GM21529 (cell line): Measurements from ENCODE around the gene NEAT1.
"Not testable (repeated sequence)": the region's sequence is repeated elsewhere in the genome, so short reads cannot be mapped to it uniquely, and the experiment has no call there.

ENCODE experiments used
- ATAC-seq: cut with Tn5 transposase; IDR thresholded peaks from one replicate; pipeline ENCODE4 v1.9.1; 2021; ENCODE audit not compliant: unreplicated experiment

Gene NEAT1

DNA sequence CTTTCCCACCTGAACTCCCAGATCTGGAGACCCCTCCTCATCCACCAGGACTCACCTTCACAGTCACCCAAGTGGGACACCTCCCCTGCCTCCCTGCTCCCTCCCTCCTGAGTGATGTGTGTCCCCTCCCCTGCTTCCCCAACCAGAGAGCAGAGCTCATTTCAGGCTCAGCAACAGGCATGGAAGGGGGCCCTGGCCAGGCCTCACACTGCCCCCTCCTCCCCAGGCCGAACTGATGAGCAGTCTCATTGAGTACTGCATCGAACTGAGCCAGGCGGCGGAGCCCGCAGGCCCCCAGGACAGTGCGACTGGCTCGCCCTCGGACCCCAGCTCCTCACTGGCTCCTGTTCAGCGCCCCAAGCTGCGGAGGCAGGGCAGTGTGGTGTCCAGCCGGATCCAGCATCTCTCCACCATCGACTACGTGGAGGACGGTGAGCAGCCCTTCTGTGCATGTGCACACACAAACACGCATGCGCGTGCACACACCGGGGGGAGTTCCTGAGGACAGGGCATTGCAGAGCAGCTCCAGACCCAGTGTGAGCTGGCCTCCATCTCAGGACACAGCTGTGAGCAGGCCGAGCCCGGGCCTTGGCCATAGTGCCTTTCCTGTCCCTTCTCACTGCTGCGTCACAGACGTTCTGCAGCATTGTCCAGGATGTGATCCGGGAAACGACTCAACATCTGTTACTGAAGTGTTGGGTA lies 17.8 kb upstream of the NEAT1 start:
- no peak for ATAC-seq

DNA sequence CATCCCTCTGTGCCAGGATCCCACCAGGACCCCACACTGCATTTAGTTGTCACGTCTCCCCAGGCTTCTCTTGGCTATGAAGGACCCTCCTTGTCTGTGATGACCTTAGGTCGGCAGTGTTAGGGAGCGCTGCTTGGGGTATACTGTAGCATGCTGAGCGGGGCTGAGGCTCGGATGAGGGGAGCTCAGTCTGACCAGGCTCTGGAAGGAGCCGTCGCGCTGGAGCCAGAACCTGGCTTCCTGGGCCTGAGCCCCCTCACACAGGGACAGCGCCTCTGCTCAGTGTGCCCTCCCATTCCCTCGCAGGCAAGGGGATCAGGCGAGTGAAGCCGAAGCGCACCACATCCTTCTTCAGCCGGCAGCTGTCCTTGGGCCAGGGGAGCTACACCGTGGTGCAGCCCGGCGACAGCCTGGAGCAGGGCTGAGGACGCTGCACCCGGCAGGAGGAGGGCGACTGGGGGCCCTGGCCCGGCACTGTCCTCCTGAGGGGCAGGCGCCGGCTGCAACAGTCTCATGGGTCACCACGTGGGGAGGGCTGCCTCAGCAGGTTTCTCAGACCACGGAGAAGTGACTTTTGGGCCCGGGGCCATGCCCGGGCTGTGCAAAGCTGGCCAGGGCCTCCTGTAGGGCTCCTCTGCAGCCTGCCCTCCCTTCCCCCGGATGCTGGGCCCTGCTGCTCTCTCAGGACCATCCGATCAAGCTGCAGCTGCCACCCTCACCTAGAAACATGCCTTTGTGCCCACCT lies 11.5 kb upstream of the NEAT1 start:
- ATAC-seq: no peak

DNA sequence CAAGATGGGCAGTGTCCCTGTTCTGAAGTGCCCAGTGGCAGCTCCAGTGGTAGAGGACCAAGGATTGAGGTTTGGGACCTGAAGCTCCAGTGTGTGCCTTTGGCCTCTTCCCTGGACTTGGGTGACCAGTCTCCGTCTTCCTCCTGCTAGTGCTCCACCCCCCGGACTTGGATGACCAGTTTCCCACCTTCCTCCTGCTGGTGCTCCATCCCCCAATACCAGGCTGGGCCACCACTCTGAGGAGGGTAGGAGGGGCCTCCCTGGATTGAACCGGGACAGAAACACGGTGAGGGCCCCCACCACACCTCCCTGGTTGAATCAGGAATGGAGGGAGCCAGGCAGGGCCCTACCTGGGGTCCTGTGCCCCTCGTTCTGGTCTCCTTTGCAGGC lies 10.9 kb upstream of the NEAT1 start:
- ATAC-seq: no peak

DNA sequence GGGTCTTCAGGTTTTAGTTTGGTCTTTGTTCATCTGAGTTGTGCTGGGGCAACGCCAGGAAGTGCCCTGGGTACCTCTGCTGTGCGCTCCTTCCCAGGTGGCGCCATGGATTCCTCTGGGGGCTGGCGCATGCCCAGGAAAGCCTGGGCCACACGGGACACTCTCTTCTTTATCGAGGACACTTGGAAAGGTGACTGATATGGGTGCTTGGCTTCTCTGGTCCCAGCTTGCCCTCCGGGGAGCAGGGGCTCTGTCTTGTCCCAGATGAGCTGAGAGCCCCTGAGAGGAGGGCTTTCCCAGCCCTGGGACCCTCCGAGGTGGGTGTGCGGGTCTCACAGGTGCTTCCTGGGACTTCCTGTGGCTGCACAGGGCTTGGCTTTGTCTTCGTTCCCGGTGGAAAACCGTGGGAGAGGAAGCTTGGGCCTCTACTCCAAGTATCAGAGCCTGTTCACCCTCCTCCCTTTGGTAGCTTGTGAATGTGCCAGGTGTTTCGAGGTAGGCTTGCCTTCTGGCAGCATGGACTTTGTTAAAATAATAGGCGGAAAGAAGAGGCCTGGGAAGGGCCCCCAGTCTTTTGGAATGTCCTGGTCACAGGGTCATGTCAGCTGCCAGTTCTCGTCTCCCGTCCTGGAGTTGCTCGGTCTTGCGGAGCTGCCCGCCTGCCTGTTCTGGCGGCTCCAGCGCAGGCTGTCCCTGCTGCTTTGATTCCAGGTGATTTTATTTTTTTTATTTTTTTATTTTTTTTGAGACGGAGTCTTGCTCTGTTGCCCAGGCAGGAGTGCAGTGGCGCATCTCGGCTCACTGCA lies 10.1 kb upstream of the NEAT1 start:
- ATAC-seq: no peak

DNA sequence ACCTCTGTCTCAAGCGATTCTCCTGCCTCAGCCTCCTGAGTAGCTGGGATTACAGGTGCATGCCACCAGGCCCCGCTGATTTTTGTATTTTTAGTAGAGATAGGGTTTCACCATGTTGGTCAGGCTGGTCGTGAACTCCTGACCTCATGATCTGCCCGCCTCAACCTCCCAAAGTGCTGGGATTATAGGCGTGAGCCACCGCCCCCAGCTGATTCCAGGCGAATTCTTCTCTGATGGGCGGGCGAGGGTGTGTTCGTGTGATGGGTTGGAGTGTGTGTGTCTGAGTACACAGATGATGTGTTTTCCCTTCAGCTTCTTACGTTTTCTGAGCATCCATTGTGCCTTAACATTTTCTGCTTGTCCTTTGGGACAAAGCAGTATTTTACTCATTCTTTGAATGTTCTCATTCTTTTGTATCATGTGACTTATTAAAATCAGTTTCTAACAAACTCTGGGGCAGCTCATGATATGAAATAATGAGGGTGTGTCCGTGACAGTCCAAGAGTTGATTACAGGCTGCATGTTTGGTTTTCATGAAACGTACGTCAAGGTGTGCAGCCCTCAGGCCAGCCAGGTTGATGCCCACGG lies 9.4 kb upstream of the NEAT1 start:
- ATAC-seq: not testable (repeated sequence)

- no peak for ATAC-seq
Observed at GRCh38 chr11:65414776-65415498, 7.7 kb upstream of the NEAT1 start.

GRCh38 chr11:65415499-65416340 lies 6.9 kb upstream of the NEAT1 start:
- ATAC-seq: no peak

DNA sequence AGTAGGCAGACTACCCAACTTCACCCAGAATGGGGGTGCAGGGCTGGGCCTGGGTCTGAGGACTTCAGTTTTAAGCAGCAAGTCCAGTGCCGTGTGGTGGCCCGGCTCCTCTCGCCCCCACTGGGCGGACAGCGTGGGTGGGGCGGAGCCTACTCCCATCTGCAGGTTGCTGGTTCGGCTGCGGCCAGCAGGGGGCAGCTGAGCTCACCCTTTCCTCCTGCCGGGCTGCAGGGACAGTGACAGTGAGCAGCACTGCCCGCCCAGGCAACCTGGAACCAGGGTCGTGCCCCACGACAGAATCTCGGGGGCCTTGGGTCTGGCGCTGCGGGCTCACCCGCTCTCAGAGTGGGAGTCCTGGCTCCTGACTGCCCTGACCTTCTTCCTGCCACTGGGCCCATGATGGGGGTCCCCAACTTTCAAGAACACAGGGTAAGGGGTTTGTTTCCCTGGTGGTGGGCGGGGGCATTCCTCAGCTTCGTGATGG lies 6.2 kb upstream of the NEAT1 start:
- ATAC-seq: peak; percentile 25

GRCh38 chr11:65416841-65417701 lies 5.5 kb upstream of the NEAT1 start:
- no peak for ATAC-seq

DNA sequence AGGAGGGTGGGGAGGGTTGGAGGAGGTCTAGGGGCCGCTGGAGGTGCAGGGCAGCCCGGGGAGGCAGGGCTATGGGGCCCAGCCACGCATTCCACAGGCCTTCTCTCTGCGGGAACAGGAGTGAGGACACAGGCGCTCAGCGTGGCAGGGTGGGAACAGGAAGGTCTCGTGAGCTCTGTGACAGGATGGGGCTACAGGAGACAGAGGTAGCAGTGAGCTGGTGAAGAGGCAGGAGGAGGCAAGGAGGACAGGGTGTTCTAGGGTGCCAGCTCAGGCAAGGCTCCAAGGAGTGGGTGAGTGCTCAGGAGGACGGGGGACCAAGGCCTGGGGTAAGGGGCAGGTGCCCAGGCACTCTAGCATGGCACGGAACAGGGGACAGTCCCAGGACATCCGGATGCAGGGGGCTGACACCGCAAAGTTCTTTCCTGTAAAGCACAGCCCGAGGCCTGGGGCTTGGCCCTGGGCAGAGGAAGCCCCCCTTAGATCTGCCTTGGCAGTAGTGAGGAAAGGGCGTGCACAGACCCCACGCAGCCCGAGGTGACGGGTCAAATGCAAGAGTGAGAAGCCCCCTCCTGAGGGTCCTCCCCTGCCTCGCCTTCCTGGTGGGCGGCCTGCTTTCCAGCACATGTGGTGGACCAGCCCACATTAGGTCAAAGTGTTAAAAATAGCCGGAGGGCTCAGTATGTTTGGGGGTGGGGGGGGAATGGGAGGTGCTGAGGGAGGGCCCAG lies 4.7 kb upstream of the NEAT1 start:
- no peak for ATAC-seq

DNA sequence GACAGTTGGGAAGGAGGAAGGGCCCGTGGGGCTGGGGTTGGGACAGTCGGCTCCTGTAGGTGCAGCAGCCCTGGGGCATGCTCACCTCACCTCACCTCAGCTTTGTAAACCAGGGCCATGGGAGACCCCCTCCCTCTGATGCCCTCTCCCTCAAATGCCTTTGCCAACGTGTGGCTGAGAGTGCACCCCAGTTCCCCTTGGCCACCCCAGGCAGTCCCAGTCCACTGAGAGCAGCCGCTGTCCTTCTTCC lies 4.2 kb upstream of the NEAT1 start:
- ATAC-seq: peak; percentile 2

- peak; percentile 40 for ATAC-seq
Observed at GRCh38 chr11:65418681-65419459, 3.7 kb upstream of the NEAT1 start.

DNA sequence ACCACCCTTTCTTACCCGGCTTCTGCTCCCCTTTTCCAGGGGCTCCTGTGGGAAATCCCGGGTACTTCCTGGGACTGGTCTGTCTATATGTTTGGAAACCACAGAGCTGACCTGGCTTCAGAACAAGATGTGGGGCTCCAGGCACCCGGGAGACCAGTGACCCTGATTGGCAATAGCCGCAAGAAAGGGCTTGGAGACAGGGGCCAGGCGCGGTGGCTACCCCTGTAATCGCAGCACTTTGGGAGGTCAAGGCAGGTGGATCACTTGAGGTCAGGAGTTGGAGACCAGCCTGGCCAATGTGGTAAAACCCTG lies 3.2 kb upstream of the NEAT1 start:
- ATAC-seq: no peak

DNA sequence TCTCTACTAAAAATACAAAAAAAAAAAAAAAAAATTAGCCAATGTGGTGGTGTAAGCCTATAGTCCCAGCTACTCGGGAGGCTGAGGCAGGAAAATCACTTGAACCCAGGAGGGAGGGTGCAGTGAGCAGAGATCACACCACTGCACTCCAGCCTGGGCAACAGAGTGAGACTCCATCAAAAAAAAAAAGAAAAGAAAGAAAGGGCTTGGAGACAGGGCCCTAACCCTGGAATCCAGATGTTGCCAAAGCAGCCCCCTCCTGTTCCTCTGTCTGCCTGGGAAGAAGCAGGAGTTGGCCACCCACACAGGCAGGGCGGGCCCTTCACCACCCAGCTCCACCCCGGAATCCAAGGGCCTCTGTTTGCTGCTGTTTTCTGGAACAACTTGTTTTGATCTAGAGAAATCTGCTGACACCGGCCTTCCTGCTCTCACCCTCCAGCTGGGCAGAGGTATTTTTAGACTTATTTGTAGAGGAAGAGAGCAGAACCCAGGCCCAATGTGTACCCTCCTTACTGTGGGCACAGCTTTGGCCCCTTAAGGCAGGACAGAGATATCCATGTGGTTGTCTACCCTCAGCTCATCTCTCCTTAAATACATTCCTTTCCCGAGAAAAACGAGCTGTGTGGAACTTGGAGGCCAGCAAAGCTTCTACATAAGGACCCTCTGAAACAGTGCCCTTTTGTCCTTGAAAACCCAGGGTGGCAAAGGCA lies 2.7 kb upstream of the NEAT1 start:
- no peak for ATAC-seq

DNA sequence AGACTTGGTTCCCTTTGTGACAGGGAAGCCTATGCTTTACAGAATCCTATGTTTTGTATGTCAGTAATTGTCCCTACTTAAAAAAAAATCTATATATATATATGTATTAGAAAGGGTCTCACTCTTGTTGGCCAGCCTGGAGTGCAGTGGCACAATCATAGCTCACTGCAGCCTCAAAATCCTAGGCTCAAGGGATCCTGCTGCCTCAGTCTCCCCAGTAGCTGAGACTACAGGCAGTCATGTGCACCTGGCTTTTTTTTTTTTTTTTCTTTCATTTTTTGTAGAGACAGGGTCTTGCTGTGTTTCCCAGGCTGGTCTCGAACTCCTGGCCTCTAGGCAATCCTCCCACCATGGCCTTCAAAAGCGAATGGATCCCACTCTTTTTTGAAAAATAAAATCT lies 2.1 kb upstream of the NEAT1 start:
- no peak for ATAC-seq

DNA sequence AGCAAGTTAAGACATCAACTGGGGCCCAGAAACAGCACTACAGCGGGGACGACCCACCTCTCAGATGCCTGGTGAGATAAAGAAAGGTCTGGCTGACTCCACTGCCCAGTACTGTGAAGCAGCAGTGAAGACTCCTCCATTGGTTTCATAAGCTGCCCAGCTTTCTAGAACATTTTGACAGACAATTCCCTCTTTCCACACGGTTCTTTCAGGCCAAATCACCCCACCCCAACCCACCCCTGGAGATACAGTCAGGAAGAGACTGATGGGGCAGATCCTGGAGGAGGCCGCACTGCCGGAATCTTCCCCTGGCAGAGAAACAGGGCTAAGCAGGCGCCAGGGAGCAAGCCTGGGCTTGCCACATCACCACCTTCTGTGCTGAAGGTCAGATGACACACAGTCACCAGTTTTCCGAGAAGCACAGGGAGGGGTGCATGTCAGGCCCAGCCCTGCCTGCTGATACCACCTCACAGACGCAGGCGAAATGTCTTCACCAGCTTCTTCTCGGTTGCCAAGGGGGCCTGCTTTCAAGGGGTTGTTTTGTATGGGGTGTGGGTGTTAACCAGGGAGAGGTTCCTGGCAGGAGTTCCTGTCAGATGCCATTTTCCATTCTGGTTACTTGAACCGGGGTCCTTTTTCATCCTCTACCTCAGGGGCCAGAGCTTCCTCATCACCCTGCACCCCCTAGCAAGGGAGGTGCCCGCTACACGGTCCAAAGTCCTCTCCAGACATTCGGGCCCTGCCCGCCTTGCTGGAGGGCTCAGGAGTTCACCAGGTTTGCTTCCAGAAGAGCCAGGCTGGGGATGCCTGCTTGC lies 1.4 kb upstream of the NEAT1 start:
- no peak for ATAC-seq
